Tibial artery (tissue), 4 donors: Measurements from ENCODE around the gene ADI1.

Experiments
- DNase-seq, 2 donors: peaks; one replicate each; pipeline ENCODE4 v3.0.0-alpha.2; 2019
- H3K27ac ChIP-seq, 2 donors: fragments of 200-600 bp; sonication (generic) in 1 of 2; 1 replicate in 1 of 2; 2 replicates in 1 of 2; pipeline ENCODE4 v1.5.1; 2018 to 2019; ENCODE audit warnings: mild to moderate bottlenecking in 1 of 2
- H3K27me3 ChIP-seq, 2 donors: fragments of 200-600 bp; sonication (generic) in 1 of 2; one replicate each; pipeline versions ENCODE4 v1.5.1 to v1.6.0; 2016 to 2019
- H3K36me3 ChIP-seq, 3 donors: fragments of 200-600 bp; sonication (generic) in 2 of 3; one replicate each; pipeline ENCODE4 v1.5.1; 2016 to 2019; ENCODE audit warnings: mild to moderate bottlenecking in 2 of 3
- H3K4me1 ChIP-seq, 4 donors: fragments of 200-600 bp; sonication (generic) in 2 of 4; 1 replicate in 3 of 4; 2 replicates in 1 of 4; pipeline ENCODE4 v1.5.1; 2016 to 2019
- H3K4me3 ChIP-seq, 2 donors: fragments of 200-600 bp; sonication (generic) in 1 of 2; 1 replicate in 1 of 2; 2 replicates in 1 of 2; pipeline ENCODE4 v1.5.1; 2018 to 2019; ENCODE audit warnings: mild to moderate bottlenecking in 2 of 2
- H3K9me3 ChIP-seq, 3 donors: fragments of 200-600 bp; sonication (generic) in 1 of 3; one replicate each; pipeline ENCODE4 v1.5.1; 2016 to 2019
- CTCF ChIP-seq, 2 experiments: fragments of 200-600 bp in 1 of 2; fragments of 450-650 bp in 1 of 2; IDR thresholded peaks; one replicate each; pipeline ENCODE4 v1.5.1; 2017 to 2019; ENCODE audit warnings: antibody characterized with exemption in 2 of 2, mild to moderate bottlenecking in 1 of 2, moderate library complexity in 1 of 2
- intact Hi-C: fragments of 100-400 bp; cut with DNase I; formaldehyde crosslinking; loops from one replicate; pipeline ENCODE4 v1.15.0; 2023; ENCODE audit warnings: low total_unique reads

Gene ADI1

DNA sequence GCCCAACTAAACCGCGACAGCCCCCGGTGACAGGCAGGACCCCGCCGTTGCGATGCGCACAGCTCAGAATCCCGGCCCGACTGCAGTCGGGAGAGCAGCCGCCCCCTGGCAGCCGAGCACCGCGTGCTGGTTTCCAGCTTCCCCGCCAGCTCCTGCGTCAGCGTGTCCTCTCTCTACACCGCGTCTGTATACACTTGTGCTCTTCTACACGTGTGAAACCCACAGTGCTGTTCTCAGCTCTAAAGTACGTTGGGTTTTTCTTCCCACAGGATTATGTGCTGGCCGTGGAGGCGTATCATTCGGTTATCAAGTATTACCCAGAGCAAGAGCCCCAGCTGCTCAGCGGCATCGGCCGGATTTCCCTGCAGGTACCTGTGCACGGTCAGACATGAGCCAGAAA is 54.0 kb downstream of the ADI1 start:
- H3K9me3 ChIP-seq = no peaks in the 10 kb centered on the region
- H3K36me3 ChIP-seq = peaks cover 26 to 94% (median 74%) of the 10 kb centered on the region in 3 donors
- H3K4me1 ChIP-seq = peaks cover 0 to 52% (median 19%) of the 10 kb centered on the region in 4 donors
- intact Hi-C loops = loop anchor here (10.0 kb wide), 1 partner anchor 1611 kb away; no protein-coding TSS in a partner anchor
- peak in 1 of 2 donors; percentile 60 for DNase-seq
- H3K27ac ChIP-seq = peak overlapping the region; percentile 62 to 67
- no peak overlapping the region for H3K4me3 ChIP-seq
- no peaks in the 10 kb centered on the region for H3K27me3 ChIP-seq
- TF ChIP-seq CTCF (IDR thresholded peaks at IDR 0.05) = no peak

DNA sequence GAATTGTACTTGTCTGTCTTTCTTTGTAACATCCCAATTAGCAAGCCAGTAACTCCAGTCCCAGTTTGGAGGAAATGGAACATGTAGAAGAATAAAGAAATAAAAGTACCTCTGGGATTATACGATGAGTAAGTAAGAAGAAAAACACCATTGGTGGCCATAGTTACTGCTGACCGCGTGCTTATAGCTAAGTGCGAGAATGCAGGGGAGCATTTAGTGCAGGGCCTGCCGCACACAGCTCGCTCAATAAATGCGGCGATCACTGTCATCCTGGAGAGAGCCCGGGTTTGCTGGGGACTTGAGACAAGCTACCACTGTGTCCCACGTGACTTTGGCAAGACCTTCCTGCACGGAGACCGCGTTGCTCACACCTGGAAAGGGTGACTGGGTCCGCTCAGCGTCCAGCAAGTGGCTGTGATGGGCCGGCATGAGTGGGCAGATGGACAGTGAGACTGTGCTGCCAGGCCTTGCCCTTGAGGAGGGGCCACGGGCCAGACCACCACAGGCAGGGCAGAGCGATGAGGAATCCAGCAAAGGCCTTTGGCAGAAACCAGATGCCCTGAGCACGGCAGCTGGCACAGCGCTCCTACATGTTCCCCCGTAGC is 54.8 kb downstream of the ADI1 start:
- no peaks in the 10 kb centered on the region for H3K27me3 ChIP-seq
- no peak for TF ChIP-seq CTCF (IDR thresholded peaks at IDR 0.05)
- DNase-seq = peak in 1 of 2 donors; percentile 60
- peak overlapping the region; percentile 62 to 67 for H3K27ac ChIP-seq
- intact Hi-C loops = loop anchor here (10.0 kb wide), 1 partner anchor 1610 kb away; no protein-coding TSS in a partner anchor
- peaks cover 0 to 45% (median 14%) of the 10 kb centered on the region in 4 donors for H3K4me1 ChIP-seq
- peaks cover 26 to 93% (median 65%) of the 10 kb centered on the region in 3 donors for H3K36me3 ChIP-seq
- H3K4me3 ChIP-seq = no peak overlapping the region
- no peaks in the 10 kb centered on the region for H3K9me3 ChIP-seq

- no peaks in the 10 kb centered on the region for H3K27me3 ChIP-seq
- DNase-seq = no peak
- H3K9me3 ChIP-seq = no peaks in the 10 kb centered on the region
- peaks cover 0 to 40% (median 10%) of the 10 kb centered on the region in 4 donors for H3K4me1 ChIP-seq
- no peak for TF ChIP-seq CTCF (IDR thresholded peaks at IDR 0.05)
- H3K36me3 ChIP-seq = peaks cover 26 to 93% (median 60%) of the 10 kb centered on the region in 3 donors
- intact Hi-C loops = loop anchor here (10.0 kb wide), 1 partner anchor 1609 kb away; no protein-coding TSS in a partner anchor
- peak overlapping the region in 1 of 2 donors; percentile 67 for H3K27ac ChIP-seq
- H3K4me3 ChIP-seq = no peak overlapping the region
Observed at GRCh38 chr2:3463944-3464343, 55.4 kb downstream of the ADI1 start.

- no peaks in the 10 kb centered on the region for H3K9me3 ChIP-seq
- peak in 1 of 2 donors; percentile 52 for DNase-seq
- peaks cover 0 to 33% (median 10%) of the 10 kb centered on the region in 4 donors for H3K4me1 ChIP-seq
- H3K27ac ChIP-seq = no peak overlapping the region
- no peak for TF ChIP-seq CTCF (IDR thresholded peaks at IDR 0.05)
- H3K36me3 ChIP-seq = peaks cover 24 to 93% (median 60%) of the 10 kb centered on the region in 3 donors
- no peak overlapping the region for H3K4me3 ChIP-seq
- no peaks in the 10 kb centered on the region for H3K27me3 ChIP-seq
- intact Hi-C loops = loop anchor here (10.0 kb wide), 1 partner anchor 1609 kb away; no protein-coding TSS in a partner anchor
Observed at GRCh38 chr2:3463186-3463835, 56.0 kb downstream of the ADI1 start.

- no peaks in the 10 kb centered on the region for H3K27me3 ChIP-seq
- H3K36me3 ChIP-seq = peaks cover 24 to 93% (median 60%) of the 10 kb centered on the region in 3 donors
- DNase-seq = peak in 1 of 2 donors; percentile 56
- intact Hi-C loops = loop anchor here (10.0 kb wide), 1 partner anchor 1608 kb away; no protein-coding TSS in a partner anchor
- H3K27ac ChIP-seq = peak overlapping the region in 1 of 2 donors; percentile 73
- TF ChIP-seq CTCF (IDR thresholded peaks at IDR 0.05) = no peak
- peaks cover 0 to 26% (median 10%) of the 10 kb centered on the region in 4 donors for H3K4me1 ChIP-seq
- no peaks in the 10 kb centered on the region for H3K9me3 ChIP-seq
- no peak overlapping the region for H3K4me3 ChIP-seq
Observed at GRCh38 chr2:3462493-3463104, 56.7 kb downstream of the ADI1 start.
